Nephron progenitor cell (in vitro differentiated cells): ENCODE measurements around the gene ZNF695.

Experiments used
- DNase-seq: peaks from one replicate; pipeline ENCODE4 v3.0.0; 2021
- H3K27ac Mint-ChIP-seq: 2 replicates; pipeline ENCODE4 v1.8.0; 2021; ENCODE audit warnings: mild to moderate bottlenecking, moderate library complexity, mixed read lengths
- H3K27me3 Mint-ChIP-seq: 2 replicates; pipeline ENCODE4 v1.8.0; 2021; ENCODE audit warnings: mild to moderate bottlenecking, low read depth, mixed read lengths; ENCODE audit not compliant: poor library complexity
- H3K36me3 Mint-ChIP-seq: 2 replicates; pipeline ENCODE4 v1.8.0; 2021; ENCODE audit warnings: low read depth, mixed read lengths
- H3K4me1 Mint-ChIP-seq: 2 replicates; pipeline ENCODE4 v1.8.0; 2021; ENCODE audit warnings: mixed read lengths
- H3K4me3 Mint-ChIP-seq: 2 replicates; pipeline ENCODE4 v1.8.0; 2021; ENCODE audit warnings: mild to moderate bottlenecking, moderate library complexity, mixed read lengths
- H3K9me3 Mint-ChIP-seq: 2 replicates; pipeline ENCODE4 v1.8.0; 2021; ENCODE audit warnings: mild to moderate bottlenecking, moderate library complexity, mixed read lengths
- TF ChIP-seq, protein P1 (sequence below): fragments of 200-600 bp; sonication (generic); IDR thresholded peaks from 2 replicates; pipeline ENCODE4 v1.5.0; 2021; ENCODE audit warnings: antibody characterized with exemption

The ZNF695 gene

DNA sequence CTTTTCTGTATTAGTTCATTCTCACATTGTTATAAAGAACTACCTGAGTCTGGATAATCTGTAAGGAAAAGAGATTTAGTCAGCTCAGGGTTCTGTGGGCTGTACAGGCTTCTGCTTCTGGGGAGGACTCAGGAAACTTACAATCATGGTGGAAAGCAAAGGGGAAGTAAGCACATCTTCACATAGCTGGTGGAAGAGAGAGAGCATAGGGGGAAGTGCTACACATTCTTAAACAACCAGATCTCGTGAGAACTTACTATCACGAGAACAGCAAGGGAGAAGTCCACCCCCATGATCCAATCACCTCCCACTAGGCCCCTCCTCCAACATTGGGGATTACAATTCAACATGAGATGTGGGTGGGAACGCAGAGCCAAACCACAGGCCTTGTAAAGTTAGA, 38.2 kb downstream of the ZNF695 start:
- H3K27me3 Mint-ChIP-seq = no peaks in the 10 kb centered on the region
- H3K4me3 Mint-ChIP-seq = no peak overlapping the region
- TF ChIP-seq, protein P1, sequence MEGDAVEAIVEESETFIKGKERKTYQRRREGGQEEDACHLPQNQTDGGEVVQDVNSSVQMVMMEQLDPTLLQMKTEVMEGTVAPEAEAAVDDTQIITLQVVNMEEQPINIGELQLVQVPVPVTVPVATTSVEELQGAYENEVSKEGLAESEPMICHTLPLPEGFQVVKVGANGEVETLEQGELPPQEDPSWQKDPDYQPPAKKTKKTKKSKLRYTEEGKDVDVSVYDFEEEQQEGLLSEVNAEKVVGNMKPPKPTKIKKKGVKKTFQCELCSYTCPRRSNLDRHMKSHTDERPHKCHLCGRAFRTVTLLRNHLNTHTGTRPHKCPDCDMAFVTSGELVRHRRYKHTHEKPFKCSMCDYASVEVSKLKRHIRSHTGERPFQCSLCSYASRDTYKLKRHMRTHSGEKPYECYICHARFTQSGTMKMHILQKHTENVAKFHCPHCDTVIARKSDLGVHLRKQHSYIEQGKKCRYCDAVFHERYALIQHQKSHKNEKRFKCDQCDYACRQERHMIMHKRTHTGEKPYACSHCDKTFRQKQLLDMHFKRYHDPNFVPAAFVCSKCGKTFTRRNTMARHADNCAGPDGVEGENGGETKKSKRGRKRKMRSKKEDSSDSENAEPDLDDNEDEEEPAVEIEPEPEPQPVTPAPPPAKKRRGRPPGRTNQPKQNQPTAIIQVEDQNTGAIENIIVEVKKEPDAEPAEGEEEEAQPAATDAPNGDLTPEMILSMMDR = no peak
- peaks cover 94% of the 10 kb centered on the region for H3K36me3 Mint-ChIP-seq
- H3K27ac Mint-ChIP-seq = no peak overlapping the region
- H3K4me1 Mint-ChIP-seq = no peaks in the 10 kb centered on the region
- no peak for DNase-seq
- peaks cover 93% of the 10 kb centered on the region for H3K9me3 Mint-ChIP-seq

DNA sequence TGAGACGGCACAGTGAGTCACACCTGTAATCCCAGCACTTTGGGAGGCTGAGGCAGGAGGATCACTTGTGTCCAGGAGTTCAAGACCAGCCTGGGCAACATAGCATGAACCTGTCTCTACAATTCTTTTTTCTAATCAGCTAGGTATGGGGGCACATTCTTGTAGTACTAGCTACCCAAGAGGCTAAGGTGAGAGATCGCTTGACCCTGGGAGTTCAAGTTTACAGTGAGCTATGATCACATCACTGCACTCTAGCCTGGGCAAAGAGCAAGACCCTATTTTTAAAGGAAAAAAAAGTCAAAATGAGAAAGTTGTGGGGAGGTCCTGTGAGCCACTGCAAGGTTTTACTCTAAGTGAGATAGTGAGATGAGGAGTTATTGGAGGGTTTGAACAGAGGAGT, 41.4 kb downstream of the ZNF695 start:
- Mint-ChIP-seq H3K4me3 (no peak overlapping the region), H3K9me3 (peaks cover 76% of the 10 kb centered on the region), H3K36me3 (peaks cover 98% of the 10 kb centered on the region), H3K27me3 (no peaks in the 10 kb centered on the region), H3K27ac (no peak overlapping the region), H3K4me1 (no peaks in the 10 kb centered on the region)
- TF ChIP-seq, protein P1 = no peak
- DNase-seq = no peak

DNA sequence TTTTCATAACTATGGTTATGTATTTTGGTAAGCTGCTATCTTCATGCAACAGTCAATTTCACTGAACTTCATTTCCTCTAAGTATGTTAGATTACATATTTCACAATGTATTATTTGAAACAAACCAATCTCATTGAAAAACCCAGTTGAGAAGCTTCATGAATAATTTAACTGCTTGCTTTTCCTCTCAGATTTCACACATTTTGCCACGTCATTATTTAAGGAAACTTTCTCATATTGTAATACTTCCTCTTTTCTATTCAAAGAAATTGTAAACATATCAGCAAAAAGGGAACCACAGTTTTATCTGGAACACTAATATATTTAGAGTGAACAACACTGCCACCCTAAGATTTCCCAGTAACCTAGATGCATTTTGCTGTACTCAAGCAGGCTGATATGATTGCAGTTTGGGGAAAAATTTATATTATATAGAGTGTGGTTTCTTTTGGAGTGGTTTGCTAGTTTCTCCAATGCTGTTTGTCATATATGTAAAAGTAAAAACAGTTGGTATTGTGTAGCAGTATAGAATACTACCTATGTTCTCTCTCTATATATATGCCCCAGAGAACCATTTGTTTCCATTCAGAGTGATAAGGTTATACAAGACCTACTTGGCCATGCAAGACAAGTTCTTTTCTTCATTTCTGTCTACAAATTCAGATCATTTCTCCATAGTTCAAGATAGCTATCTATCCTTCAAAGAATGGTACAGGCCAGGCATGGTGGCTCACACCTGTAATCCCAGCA, 47.7 kb downstream of the ZNF695 start:
- peaks cover 90% of the 10 kb centered on the region for H3K36me3 Mint-ChIP-seq
- TF ChIP-seq, protein P1 = no peak
- no peaks in the 10 kb centered on the region for H3K4me1 Mint-ChIP-seq
- DNase-seq = no peak
- no peak overlapping the region for H3K4me3 Mint-ChIP-seq
- H3K9me3 Mint-ChIP-seq = peaks cover 27% of the 10 kb centered on the region
- H3K27me3 Mint-ChIP-seq = no peaks in the 10 kb centered on the region
- no peak overlapping the region for H3K27ac Mint-ChIP-seq

DNA sequence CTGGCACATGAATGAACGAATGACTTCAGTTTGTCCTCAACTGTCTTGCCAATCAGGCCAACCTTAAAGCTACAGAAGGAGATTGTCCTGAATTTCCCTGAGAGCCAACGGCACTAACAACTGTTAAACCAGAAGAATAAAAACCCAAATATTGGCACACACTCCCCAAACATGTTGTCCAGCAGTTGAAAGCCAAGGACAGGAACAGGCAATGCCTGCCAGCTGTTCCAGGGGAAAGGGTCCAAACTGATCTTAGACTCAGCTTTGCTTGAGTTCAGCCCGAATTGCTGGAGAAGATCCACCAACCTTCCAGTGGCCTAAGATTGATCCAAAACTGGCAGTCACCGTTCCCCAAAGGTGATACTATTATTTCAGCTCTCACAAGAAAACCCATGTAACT, 53.7 kb downstream of the ZNF695 start:
- peaks cover 75% of the 10 kb centered on the region for H3K36me3 Mint-ChIP-seq
- TF ChIP-seq, protein P1 = no peak
- DNase-seq = no peak
- H3K9me3 Mint-ChIP-seq = peaks cover 12% of the 10 kb centered on the region
- no peaks in the 10 kb centered on the region for H3K27me3 Mint-ChIP-seq
- no peak overlapping the region for H3K4me3 Mint-ChIP-seq
- no peak overlapping the region for H3K27ac Mint-ChIP-seq
- H3K4me1 Mint-ChIP-seq = no peaks in the 10 kb centered on the region

DNA sequence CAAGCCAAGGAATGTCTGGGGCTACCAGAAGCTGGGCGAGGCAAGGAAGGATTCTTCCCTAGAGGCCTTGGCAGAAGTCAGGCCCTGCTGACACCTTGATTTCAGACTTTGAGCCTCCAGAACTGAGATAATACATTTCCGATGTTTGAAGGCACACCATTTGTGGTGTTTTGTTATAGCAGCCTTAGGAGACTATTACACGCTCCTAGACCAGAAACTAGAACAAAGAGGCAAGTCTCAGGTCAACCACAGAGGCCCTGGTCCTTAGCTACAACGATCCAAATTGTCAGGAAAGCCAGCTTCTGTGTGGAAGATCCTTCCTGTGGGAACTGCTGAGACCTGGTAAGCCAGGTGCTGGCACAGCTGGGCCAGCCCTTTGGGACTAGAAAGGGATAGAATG, 56.4 kb downstream of the ZNF695 start:
- Mint-ChIP-seq H3K4me1 (no peaks in the 10 kb centered on the region), H3K27ac (peak overlapping the region; percentile 42), H3K36me3 (peaks cover 59% of the 10 kb centered on the region)

More for the DNA sequence above, 56.4 kb downstream of the ZNF695 start:
- TF ChIP-seq, protein P1 = no peak
- Mint-ChIP-seq H3K27me3 (no peaks in the 10 kb centered on the region), H3K9me3 (peaks cover 4% of the 10 kb centered on the region), H3K4me3 (no peak overlapping the region)
- no peak for DNase-seq
